K562 (cell line): ENCODE data around the gene RIPK4. TPM values are rescaled to one million over a fixed set of nuclear protein-coding genes. Genes with fewer than 3 reads are reported as not detected.

Experiments used
- ATAC-seq: fragments of 200-7000 bp; cut with Tn5 transposase; 3 replicates; pipeline ENCODE4 v1.9.1; 2020; ENCODE audit warnings: moderate library complexity
- BruUV-seq: library from RNA; stranded (reverse); fragments of 400-500 nt; replicated peaks from 2 replicates; lab custom pipeline; 2021; lab: Mats Ljungman, UMichigan
- CTCF ChIA-PET: fragments of 300-600 bp; formaldehyde crosslinking; extraction: SDS; loops from one replicate; lab custom pipeline; 2021; ENCODE audit warnings: low intra/inter-chr PET ratio; lab: Yijun Ruan, JAX
- POLR2A ChIA-PET: fragments of 300-600, 350-650 bp; sonication (Branson Sonifier 250); formaldehyde crosslinking; extraction: SDS; loops from one replicate; lab custom pipeline; 2021; ENCODE audit warnings: antibody characterized with exemption, inconsistent platforms; lab: Yijun Ruan, JAX
- DNase-seq, 4 experiments: peaks; one replicate each; pipeline versions ENCODE4 v3.0.0 to v3.0.0-alpha.2; 2011 to 2018; ENCODE audit warnings: low spot score in 3 of 4, mixed read lengths in 3 of 4; ENCODE audit errors: extremely low read depth in 1 of 4
- FAIRE-seq: peaks from 2 replicates; lab custom pipeline; 2011; peaks lifted over from hg19 to GRCh38; lab: Jason Lieb, UNC
- H2AFZ ChIP-seq: 2 replicates; pipeline ENCODE4 v1.6.0; 2011; ENCODE audit warnings: low read depth, low read length, control low read depth, inconsistent platforms
- H3K27ac ChIP-seq: fragments of 200-600 bp; 3 replicates; pipeline ENCODE4 v1.8.0; 2011; ENCODE audit warnings: low read depth, mild to moderate bottlenecking, control low read depth, inconsistent platforms, low read length, moderate library complexity, mixed read lengths; ENCODE audit errors: extremely low read depth
- H3K27me3 ChIP-seq, 2 experiments: fragments of 300-600 bp in 1 of 2; 2 replicates in 1 of 2; 3 replicates in 1 of 2; pipeline versions ENCODE4 v1.6.0 to v1.8.0; 2011; ENCODE audit warnings: inconsistent platforms in 2 of 2, low read length in 2 of 2, mild to moderate bottlenecking in 1 of 2, mixed read lengths in 1 of 2, moderate library complexity in 1 of 2; ENCODE audit not compliant: control insufficient read depth in 2 of 2, insufficient read depth in 2 of 2
- H3K36me3 ChIP-seq: fragments of 300-600 bp; 3 replicates; pipeline ENCODE4 v1.8.0; 2011; ENCODE audit warnings: mild to moderate bottlenecking, low read length, inconsistent platforms; ENCODE audit not compliant: control insufficient read depth, insufficient read depth
- H3K4me1 ChIP-seq, 2 experiments: fragments of 200-600 bp in 1 of 2; replicated peaks in 1 of 2; 2 replicates in 1 of 2; 3 replicates in 1 of 2; pipeline versions ENCODE4 v1.5.1 to v1.8.0; 2011; ENCODE audit warnings: inconsistent platforms in 2 of 2, low read length in 2 of 2, mild to moderate bottlenecking in 1 of 2, mixed read lengths in 1 of 2, moderate library complexity in 1 of 2; ENCODE audit not compliant: control insufficient read depth in 2 of 2, insufficient read depth in 2 of 2
- H3K4me2 ChIP-seq: 2 replicates; pipeline ENCODE4 v1.6.1; 2011; ENCODE audit warnings: low read length, control low read depth, inconsistent platforms, mixed read lengths; ENCODE audit not compliant: insufficient read depth
- H3K4me3 ChIP-seq: fragments of 200-600 bp; sonication (generic), shearing (Covaris generic); 2 replicates; pipeline ENCODE4 v1.5.1; 2016; ENCODE audit warnings: control low read depth, inconsistent platforms
- H3K79me2 ChIP-seq: fragments of 200-600 bp; 3 replicates; pipeline ENCODE4 v1.8.0; 2011; ENCODE audit warnings: low read length, inconsistent platforms; ENCODE audit not compliant: control insufficient read depth, insufficient read depth
- H3K9ac ChIP-seq, 2 experiments: 2 replicates each; pipeline versions ENCODE4 v1.6.0 to v1.6.1; 2011; ENCODE audit warnings: low read depth in 2 of 2, low read length in 2 of 2, control low read depth in 1 of 2, inconsistent platforms in 1 of 2, mild to moderate bottlenecking in 1 of 2, mixed read lengths in 1 of 2; ENCODE audit not compliant: insufficient read depth in 1 of 2
- H3K9me1 ChIP-seq: one replicate; pipeline ENCODE4 v1.6.0; 2011; ENCODE audit warnings: inconsistent platforms, mild to moderate bottlenecking, low read length, moderate library complexity; ENCODE audit not compliant: control insufficient read depth, insufficient read depth
- H3K9me3 ChIP-seq: replicated peaks from 2 replicates; pipeline ENCODE4 v1.5.1; 2011; ENCODE audit warnings: low read depth, low read length, inconsistent platforms; ENCODE audit not compliant: control insufficient read depth, insufficient read depth
- H4K20me1 ChIP-seq: replicated peaks from 2 replicates; pipeline ENCODE4 v1.6.1; 2011; ENCODE audit warnings: low read length, inconsistent platforms, mixed read lengths; ENCODE audit not compliant: control insufficient read depth, insufficient read depth
- ESRRA ChIP-seq: fragments of 450-650 bp; IDR thresholded peaks from 2 replicates; pipeline ENCODE4 v1.6.1; 2014; ENCODE audit warnings: low read depth, mild to moderate bottlenecking, moderate library complexity, borderline replicate concordance
- FOXJ3 ChIP-seq: sonication (generic); formaldehyde crosslinking; IDR thresholded peaks from 2 replicates; pipeline ENCODE4 v1.4.0; 2020; ENCODE audit warnings: mild to moderate bottlenecking, missing genetic modification reagents
- IRF9 ChIP-seq: fragments of 450-650 bp; IDR thresholded peaks from 2 replicates; pipeline ENCODE4 v1.6.1; 2016; ENCODE audit warnings: missing biosample characterization, missing genetic modification characterization
- MLLT1 ChIP-seq, 2 experiments: fragments of 450-650 bp; IDR thresholded peaks; 2 replicates each; pipeline ENCODE4 v1.6.1; 2016
- PCBP1 ChIP-seq: fragments of 200-400 bp; formaldehyde crosslinking; IDR thresholded peaks from 2 replicates; pipeline ENCODE4 v1.6.1; 2018; ENCODE audit warnings: mild to moderate bottlenecking, low read depth, low read length; ENCODE audit not compliant: poor library complexity, severe bottlenecking
- ZHX1 ChIP-seq: fragments of 150-350 bp; conservative IDR thresholded peaks from 2 replicates; pipeline ENCODE4 v1.6.1; 2014; ENCODE audit warnings: low read length
- ZNF146 ChIP-seq: IDR thresholded peaks from one replicate; pipeline ENCODE4 v1.6.1; 2018; ENCODE audit warnings: missing compliant biosample characterization; ENCODE audit not compliant: unreplicated experiment
- ZNF583 ChIP-seq: fragments of 250-450 bp; sonication (Bioruptor Pico); IDR thresholded peaks from 2 replicates; pipeline ENCODE4 v1.4.0; 2020
- WGBS: fragments of 100-300 bp; shearing (Covaris generic); methylation state at CpG from one replicate; pipeline ENCODE4 v1.1.6; 2016; ENCODE audit warnings: low coverage, mixed read lengths; ENCODE audit not compliant: insufficient coverage; ENCODE audit errors: missing lambda C conversion rate; 5-methylcytosine and 5-hydroxymethylcytosine counted together
- in situ Hi-C: fragments of 300-500 bp; cut with MboI; formaldehyde crosslinking; loops from 4 replicates; pipeline ENCODE4 v1.15.0; 2018; ENCODE audit warnings: inconsistent platforms, mixed read lengths
- intact Hi-C: fragments of 100-400 bp; cut with micrococcal nuclease; formaldehyde crosslinking; loops from 2 replicates; pipeline ENCODE4 v1.14.2; 2022
- polyA plus RNA-seq, 8 experiments: library from polyadenylated mRNA; depleted of rRNA in 4 of 8; stranded (reverse) in 5 of 8; unstranded in 3 of 8; fragments of >200 nt; fragmentation: Nextera tagmentation in 2 of 8; fragmentation: Illumina TruSeq in 1 of 8; extraction: Ambion mirVana in 2 of 8; extraction: Trizol in 1 of 8; gene quantifications; 2 replicates each; pipeline versions ENCODE4 v1.2.1 to v1.2.3, GENCODE V29; 2011 to 2014; ENCODE audit warnings: inconsistent platforms in 1 of 8, missing spikeins in 1 of 8
- total RNA-seq, 7 experiments: library from RNA; depleted of rRNA in 6 of 7; stranded (reverse); fragments of >200 nt in 6 of 7; fragmentation: Illumina TruSeq in 2 of 7; extraction: Trizol in 2 of 7; gene quantifications; 2 replicates each; pipeline versions ENCODE4 v1.2.1 to v1.2.3, GENCODE V29; 2011 to 2021; ENCODE audit warnings: low replicate concordance in 1 of 7

The RIPK4 gene
- total and polyA plus RNA-seq, 9 of the 15 experiments (the other 6 are each of a cell fraction or from before 2014, with no cell fraction given): not detected

GRCh38 chr21:41750532-41751151, 16.2 kb downstream of the RIPK4 start:
- 2% methylated on average over 16 of the region's 16 CpGs for WGBS
- Histone ChIP-seq H3K4me1 (no peaks in the 10 kb centered on the region; a peak in 1 of 5 replicates), H4K20me1 (peaks cover 29% of the 10 kb centered on the region; the same call in 1 of the 2 replicates), H3K9me3 (no peaks in the 10 kb centered on the region), H3K4me3 (no peak overlapping the region), H3K27ac (no peak overlapping the region), H3K27me3 (peaks cover 88 to 92% of the 10 kb centered on the region in 2 experiments), H3K9me1 (no peaks in the 10 kb centered on the region), H3K79me2 (no peaks in the 10 kb centered on the region), H2AFZ (no peak overlapping the region), H3K36me3 (no peaks in the 10 kb centered on the region), H3K4me2 (no peak overlapping the region), H3K9ac (no peak overlapping the region)
- no peak for TF ChIP-seq ZNF146 (CRISPR knock-in tag)
- TF ChIP-seq FOXJ3: no peak
- no peak for TF ChIP-seq IRF9 (tag)
- no peak for TF ChIP-seq ZHX1
- TF ChIP-seq ESRRA: no peak
- TF ChIP-seq PCBP1: no peak
- TF ChIP-seq ZNF583 (CRISPR knock-in tag): no peak
- no peak for TF ChIP-seq MLLT1 (IDR thresholded peaks at IDR 0.05)
- BruUV-seq: no TSS peak
- intact Hi-C loops: no loop called here
- no peak for ATAC-seq
- no peak for FAIRE-seq
- ChIA-PET CTCF (no interaction called here), POLR2A (interaction anchor here (3.9 kb wide), 1 partner anchor 11 kb away, joined by 13 read pairs; no protein-coding TSS in a partner anchor)
- in situ Hi-C loops: no loop called here
- DNase-seq: no peak
